ENCODE results near the gene ZSWIM3. TPM values are rescaled to one million over a fixed set of nuclear protein-coding genes. Genes with fewer than 3 reads are reported as not detected.

The ZSWIM3 gene
- total RNA-seq, 2 experiments from 2014 or later = 0.36 to 0.44 TPM

GRCh38 chr20:45848421-45848820 is 9.0 kb upstream of the ZSWIM3 start:
- no peak overlapping the region for H3K4me3 ChIP-seq (ENCODE audit: low read length)
- H3K36me3 Mint-ChIP-seq (ENCODE audit: low read depth) = peaks cover 93% of the 10 kb centered on the region
- H3K9me3 ChIP-seq (ENCODE audit: control insufficient read depth in 1 of 2, insufficient read depth in 1 of 2, low read length in 2 of 2) = no peaks in the 10 kb centered on the region
- no peak for TF ChIP-seq CTCF (IDR thresholded peaks at IDR 0.05)
- H3K4me1 Mint-ChIP-seq (ENCODE audit: low read depth) = peaks cover 1% of the 10 kb centered on the region
- ChIA-PET POLR2A (no interaction called here), CTCF (no interaction called here)
- no peak overlapping the region for H3K27ac ChIP-seq (ENCODE audit: low read depth in 1 of 2, low read length in 2 of 2)
- H3K27me3 ChIP-seq (ENCODE audit: control insufficient read depth in 1 of 2, insufficient read depth in 2 of 2, low read length in 2 of 2) = no peaks in the 10 kb centered on the region
- H3K27me3 Mint-ChIP-seq = no peaks in the 10 kb centered on the region
- intact Hi-C loops (cut with DNase I, micrococcal nuclease) = no loop called here
- no peaks in the 10 kb centered on the region for H3K9me3 Mint-ChIP-seq
- ATAC-seq (ENCODE audit: poor library complexity) = no peak
- no peaks in the 10 kb centered on the region for H3K4me1 ChIP-seq (ENCODE audit: insufficient read depth, low read length)
- H3K27ac Mint-ChIP-seq = no peak overlapping the region
- H3K4me3 Mint-ChIP-seq = no peak overlapping the region
- DNase-seq = no peak
- peaks cover 65% of the 10 kb centered on the region for H3K36me3 ChIP-seq (ENCODE audit: insufficient read depth, low read length)

GRCh38 chr20:45848969-45849582 is 8.3 kb upstream of the ZSWIM3 start:
- Histone ChIP-seq H3K9me3 (ENCODE audit: control insufficient read depth in 1 of 2, insufficient read depth in 1 of 2, low read length in 2 of 2) (no peaks in the 10 kb centered on the region), H3K36me3 (ENCODE audit: insufficient read depth, low read length) (peaks cover 65% of the 10 kb centered on the region), H3K27me3 (ENCODE audit: control insufficient read depth in 1 of 2, insufficient read depth in 2 of 2, low read length in 2 of 2) (no peaks in the 10 kb centered on the region), H3K27ac (ENCODE audit: low read depth in 1 of 2, low read length in 2 of 2) (no peak overlapping the region), H3K4me3 (ENCODE audit: low read length) (no peak overlapping the region), H3K4me1 (ENCODE audit: insufficient read depth, low read length) (no peaks in the 10 kb centered on the region)
- intact Hi-C loops (cut with DNase I, micrococcal nuclease) = no loop called here
- TF ChIP-seq CTCF (IDR thresholded peaks at IDR 0.05) = no peak
- peaks cover 5% of the 10 kb centered on the region for H3K4me1 Mint-ChIP-seq (ENCODE audit: low read depth)
- POLR2A ChIA-PET = interaction anchor here (1.4 kb wide), 1 partner anchor 86 kb away, joined by 5 read pairs; the partner anchor contains the start of gene PCIF1
- no peaks in the 10 kb centered on the region for H3K27me3 Mint-ChIP-seq
- no peak for DNase-seq
- H3K9me3 Mint-ChIP-seq = no peaks in the 10 kb centered on the region
- CTCF ChIA-PET = no interaction called here
- no peak overlapping the region for H3K4me3 Mint-ChIP-seq
- no peak for ATAC-seq (ENCODE audit: poor library complexity)
- H3K36me3 Mint-ChIP-seq (ENCODE audit: low read depth) = peaks cover 93% of the 10 kb centered on the region
- H3K27ac Mint-ChIP-seq = no peak overlapping the region

- DNase-seq = no peak
- POLR2A ChIA-PET = interaction anchor here (1.4 kb wide), 1 partner anchor 84 kb away, joined by 5 read pairs; the partner anchor contains the start of gene PCIF1
- no peaks in the 10 kb centered on the region for H3K9me3 Mint-ChIP-seq
- no peak overlapping the region for H3K27ac Mint-ChIP-seq
- H3K27me3 Mint-ChIP-seq = no peaks in the 10 kb centered on the region
- no peak for TF ChIP-seq CTCF (IDR thresholded peaks at IDR 0.05)
- H3K36me3 Mint-ChIP-seq (ENCODE audit: low read depth) = peaks cover 94% of the 10 kb centered on the region
- Histone ChIP-seq H3K9me3 (ENCODE audit: control insufficient read depth in 1 of 2, insufficient read depth in 1 of 2, low read length in 2 of 2) (no peaks in the 10 kb centered on the region), H3K36me3 (ENCODE audit: insufficient read depth, low read length) (peaks cover 62% of the 10 kb centered on the region), H3K4me3 (ENCODE audit: low read length) (no peak overlapping the region), H3K27ac (ENCODE audit: low read depth in 1 of 2, low read length in 2 of 2) (no peak overlapping the region), H3K27me3 (ENCODE audit: control insufficient read depth in 1 of 2, insufficient read depth in 2 of 2, low read length in 2 of 2) (no peaks in the 10 kb centered on the region), H3K4me1 (ENCODE audit: insufficient read depth, low read length) (peaks cover 10% of the 10 kb centered on the region)
- intact Hi-C loops (cut with DNase I, micrococcal nuclease) = no loop called here
- ATAC-seq (ENCODE audit: poor library complexity) = no peak
- peaks cover 14% of the 10 kb centered on the region for H3K4me1 Mint-ChIP-seq (ENCODE audit: low read depth)
- CTCF ChIA-PET = no interaction called here
- no peak overlapping the region for H3K4me3 Mint-ChIP-seq
Observed at GRCh38 chr20:45850238-45850637, 7.2 kb upstream of the ZSWIM3 start.
